ENCODE data around the gene PSMD14. TPM values are rescaled to one million over a fixed set of nuclear protein-coding genes. Genes with fewer than 3 reads are reported as not detected.
"Not testable (repeated sequence)": the region's sequence is repeated elsewhere in the genome, so short reads cannot be mapped to it uniquely, and the experiment has no call there.

The PSMD14 gene
- total RNA-seq, 1 donor from 2014 or later = 39.1 TPM

DNA sequence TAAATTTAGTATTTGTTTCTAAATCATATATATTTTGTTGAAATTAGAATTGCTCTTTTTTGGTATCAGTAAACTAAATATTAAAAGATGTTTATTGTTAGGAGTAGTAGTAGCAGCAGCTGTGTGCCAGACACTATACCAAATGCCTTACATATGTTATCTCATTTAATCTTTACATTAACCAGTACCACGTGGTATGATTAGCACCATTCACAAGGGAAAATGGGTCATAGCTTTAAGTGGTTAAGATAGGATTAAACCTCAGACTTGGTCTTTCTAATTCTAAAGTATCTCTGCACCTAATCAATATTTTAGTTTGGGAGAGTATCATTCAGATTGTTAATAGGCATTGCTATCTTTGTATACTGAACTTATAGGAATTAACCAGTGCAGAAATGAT is 29.0 kb downstream of the PSMD14 start:
- ATAC-seq = no peak

DNA sequence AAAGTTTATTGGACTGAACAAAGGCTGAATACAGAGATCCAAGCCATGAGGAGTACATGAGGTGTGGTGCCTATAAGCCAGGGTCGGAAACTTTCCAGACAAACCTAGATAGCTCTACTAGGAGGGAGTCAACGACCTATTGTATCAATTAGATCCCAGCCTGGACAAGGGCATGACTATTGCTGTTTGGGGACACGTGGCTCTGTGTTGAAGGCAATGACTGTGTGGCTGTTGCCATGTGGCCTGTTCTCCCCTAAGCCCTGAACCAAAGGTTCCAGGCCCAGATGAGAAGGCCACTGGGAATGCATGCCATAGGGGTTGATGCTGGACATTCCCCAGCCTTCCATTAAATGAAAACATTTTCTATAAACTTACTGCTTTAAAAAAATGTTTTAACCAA is 31.3 kb downstream of the PSMD14 start:
- not testable (repeated sequence) for ATAC-seq

DNA sequence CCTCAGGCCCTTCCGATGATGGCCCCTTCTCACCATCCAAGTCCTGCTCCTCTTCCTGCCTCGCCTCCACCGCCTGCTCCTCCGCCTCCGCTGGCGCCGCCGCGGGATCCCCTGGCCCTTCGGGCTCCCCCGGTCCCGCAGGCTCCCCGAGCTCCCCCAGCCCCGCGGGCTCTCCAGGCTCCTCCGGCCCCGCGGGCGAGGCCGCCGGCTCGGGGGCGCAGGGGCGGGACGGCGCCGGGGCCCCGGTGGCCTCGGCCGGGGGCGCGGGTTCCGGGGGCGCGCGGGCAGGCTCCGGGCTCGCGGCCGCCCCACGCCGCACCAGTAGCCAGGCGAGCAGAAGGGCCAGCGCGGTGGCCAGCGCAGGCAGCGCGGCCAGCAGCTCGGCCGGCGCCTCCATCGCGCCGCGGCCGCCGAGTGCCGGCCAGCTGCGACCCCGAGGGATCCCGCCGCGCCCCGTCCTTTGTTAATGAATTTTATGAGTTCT is 32.7 kb downstream of the PSMD14 start:
- ATAC-seq = peak; percentile 35

DNA sequence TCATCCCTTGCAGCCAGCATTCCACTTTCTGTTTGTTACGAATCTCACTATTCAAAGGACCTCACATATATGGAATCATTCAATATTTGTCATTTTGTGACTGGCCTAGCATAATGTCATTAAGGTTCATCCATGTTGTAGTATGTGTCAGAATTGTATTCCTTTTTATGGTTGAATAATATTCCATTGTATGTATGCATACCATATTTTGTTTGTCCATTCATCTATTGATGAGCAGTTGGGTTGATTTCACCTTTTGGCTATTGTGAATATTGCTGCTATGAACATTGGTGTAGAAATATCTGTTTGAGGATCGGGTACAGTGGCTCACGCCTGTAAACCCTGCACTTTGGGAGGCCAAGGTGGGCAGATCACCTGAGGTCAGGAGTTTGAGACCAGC is 35.0 kb downstream of the PSMD14 start:
- no peak for ATAC-seq

DNA sequence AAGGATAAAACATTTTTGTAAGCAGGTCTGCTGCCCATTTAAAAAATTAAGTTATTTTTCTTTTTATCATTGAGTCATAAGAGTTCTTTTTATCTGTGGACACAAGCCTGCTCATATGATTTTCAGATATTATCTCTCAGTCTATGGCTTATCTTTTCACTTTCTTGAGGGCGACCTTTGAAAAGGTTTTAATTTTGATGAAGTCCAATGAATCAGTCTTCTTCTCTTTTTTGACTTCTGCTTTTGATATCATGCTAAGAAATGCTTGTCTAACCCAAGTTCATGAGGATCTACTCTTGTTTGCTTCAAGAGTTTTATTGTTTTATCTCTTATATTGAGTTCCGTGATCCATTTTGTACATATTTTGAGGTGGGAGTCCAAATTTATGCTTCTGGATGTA is 36.5 kb downstream of the PSMD14 start:
- no peak for ATAC-seq

DNA sequence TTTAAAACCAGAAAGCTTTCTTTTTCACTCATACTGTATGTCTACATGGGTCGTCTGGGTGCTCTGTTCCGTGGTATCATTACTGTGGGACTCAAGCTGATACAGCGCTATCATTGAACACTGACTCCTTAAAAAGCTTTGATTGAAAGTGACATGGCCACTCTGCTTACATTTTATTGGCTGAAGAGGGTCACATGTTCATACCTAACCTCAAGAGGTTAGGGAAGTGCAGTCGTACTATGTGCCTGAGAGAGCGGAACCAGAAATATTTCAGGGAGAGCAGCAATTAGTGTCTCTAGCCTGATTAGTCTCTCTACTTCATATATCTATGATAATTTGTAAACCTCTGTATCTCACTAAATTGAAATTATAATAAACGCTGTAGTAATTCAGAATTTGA is 43.5 kb downstream of the PSMD14 start:
- ATAC-seq = no peak

DNA sequence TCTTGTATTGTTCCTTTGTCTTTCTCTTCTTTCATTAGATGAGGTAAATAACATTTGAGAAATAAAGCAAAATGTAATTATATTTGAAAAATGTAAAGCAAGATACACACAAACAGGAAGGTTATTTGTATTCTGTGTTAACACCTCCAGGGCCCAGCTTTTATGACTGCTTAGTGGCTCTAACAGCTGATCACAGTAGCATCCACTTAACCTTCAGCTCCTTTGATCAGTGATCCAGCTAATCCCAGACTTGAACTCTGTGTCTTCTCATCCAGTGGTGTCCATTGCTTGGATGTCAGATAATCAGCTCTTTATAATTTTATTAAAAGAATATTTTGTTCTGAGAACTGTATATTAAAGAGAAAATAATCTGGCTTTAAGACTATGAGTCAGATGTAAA is 44.5 kb downstream of the PSMD14 start:
- no peak for ATAC-seq

DNA sequence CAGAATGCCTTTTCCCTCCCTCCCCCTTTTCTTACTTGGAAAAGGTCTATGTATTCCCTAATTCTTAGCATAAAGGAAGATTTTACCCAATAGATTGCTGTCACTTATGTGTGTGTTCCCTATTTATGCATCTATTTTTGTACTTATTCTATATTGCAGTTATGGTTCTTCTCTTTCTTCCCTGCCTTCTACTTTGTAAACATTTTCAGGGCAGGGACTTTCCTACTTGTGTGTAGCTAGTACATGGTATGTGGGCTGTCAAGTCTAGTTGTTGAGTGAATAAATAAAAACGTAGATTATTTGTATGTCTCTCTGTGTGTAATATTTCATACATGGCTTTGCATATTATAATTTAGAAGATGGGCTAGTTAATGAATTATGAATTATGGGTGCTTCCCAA is 45.3 kb downstream of the PSMD14 start:
- no peak for ATAC-seq

DNA sequence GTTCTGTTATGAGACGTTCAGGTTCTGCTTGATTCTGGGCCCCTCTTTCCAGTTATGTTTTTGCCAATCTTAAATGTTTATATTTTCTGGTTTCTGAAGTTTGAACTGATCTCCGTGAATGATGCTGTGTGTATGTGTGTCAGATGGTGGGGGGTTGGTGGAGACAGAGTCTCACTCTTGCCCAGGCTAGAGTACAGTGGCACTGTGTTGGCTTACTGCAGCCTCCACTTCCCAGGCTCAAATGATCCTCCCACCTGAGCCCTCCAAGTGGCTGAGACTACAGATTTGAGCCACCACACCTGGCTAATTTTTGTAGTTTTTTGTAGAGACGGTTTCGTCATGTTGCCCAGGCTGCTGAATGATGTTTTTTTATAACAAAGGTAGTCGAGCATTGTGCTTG is 45.9 kb downstream of the PSMD14 start:
- ATAC-seq = no peak

DNA sequence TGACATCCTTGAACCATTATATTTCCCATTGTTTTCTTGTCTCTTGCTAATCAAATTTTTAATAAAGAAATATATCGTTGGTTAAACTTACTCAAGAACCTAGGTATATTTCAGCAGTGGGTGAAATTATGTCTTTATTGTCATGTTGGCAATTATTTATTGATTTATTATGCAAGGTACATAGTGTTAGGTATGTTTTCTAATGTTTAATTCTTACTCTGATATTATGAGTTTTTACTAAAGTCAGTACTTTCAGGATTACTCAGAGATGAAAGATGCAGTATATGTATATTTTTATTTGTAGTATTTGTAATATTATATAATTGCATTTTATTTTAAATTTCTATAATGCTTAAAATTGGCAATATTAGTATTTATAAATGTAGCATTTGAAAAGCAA is 46.9 kb downstream of the PSMD14 start:
- ATAC-seq = no peak

DNA sequence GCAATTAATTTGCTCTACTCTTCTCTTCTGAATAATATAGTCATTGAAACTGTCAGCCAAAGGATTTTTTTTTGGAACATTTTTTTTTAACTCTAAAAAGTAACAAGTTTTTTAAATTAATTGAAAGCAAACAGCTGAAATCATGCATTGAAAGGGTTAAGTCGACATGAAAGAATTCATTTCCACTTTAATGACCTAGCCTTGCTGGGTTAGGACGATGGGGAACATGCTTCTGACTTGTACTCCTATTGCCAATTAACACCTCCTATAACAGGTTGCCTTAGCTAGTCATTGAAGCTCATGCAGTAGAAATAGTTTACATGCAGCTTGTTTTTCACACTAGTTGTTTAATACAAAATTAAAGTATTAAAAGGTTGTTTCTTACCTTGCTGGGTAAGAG is 47.8 kb downstream of the PSMD14 start:
- ATAC-seq = no peak

DNA sequence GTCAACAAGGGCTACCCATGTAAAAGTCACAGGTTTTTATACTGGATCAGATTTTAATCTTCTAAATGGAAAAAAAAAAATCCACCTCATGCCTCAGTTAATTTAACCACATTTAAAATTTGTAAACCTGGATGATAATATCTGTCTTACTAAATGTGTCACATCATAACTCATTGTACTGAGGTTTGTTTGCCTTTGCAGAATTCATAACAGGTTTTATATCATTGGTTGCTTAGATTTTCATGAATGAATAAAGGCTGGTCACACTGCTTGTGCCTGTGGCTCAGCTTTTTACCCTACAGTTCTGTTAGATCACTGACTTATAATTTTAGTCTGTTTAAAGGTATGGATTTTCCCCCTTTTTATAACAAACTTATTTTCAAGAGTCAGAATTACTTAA is 48.9 kb downstream of the PSMD14 start:
- no peak for ATAC-seq

DNA sequence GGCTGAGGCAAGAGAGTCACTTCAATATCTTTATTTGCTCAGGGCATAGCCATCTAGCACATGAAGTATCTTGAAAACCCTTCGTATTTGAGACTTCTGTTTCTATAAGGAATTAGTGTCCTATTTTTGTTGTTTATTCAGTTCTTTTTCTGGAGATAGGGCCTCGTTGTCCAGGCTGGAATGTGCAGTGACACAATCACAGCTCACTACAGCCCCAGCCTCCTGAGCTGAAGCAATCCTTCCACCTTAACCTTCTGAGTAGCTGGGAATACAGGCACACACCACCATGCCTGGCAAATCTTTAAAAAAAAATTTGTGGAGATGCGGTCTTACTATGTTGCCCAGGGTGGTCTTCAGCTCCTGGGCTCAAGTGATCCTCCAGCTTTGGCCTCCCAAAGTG is 50.6 kb downstream of the PSMD14 start:
- ATAC-seq = no peak

DNA sequence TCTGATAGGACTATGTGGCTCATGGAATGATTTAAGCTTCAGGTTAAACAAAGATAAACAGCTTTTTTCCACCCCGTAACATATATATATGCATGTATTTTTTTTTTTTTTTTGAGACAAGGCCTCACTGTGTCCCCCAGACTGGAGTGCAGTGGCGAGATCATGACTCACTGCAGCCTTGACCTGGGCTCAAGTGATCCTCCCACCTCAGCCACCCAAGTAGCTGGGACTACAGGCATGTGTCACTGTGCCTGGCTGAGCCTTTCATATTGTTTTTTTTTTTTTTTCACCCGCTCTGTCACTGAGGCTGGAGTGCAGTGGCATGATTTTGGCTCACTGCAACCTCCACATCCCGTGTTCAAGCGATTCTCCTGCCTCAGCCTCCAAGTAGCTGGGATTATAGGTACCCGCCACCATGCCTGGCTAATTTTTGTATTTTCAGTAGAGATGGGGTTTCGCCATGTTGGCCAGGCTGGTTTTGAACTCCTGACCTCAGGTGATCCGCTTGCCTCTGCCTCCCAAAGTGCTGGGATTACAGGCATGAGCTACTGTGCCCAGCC is 52.0 kb downstream of the PSMD14 start:
- ATAC-seq = not testable (repeated sequence)

DNA sequence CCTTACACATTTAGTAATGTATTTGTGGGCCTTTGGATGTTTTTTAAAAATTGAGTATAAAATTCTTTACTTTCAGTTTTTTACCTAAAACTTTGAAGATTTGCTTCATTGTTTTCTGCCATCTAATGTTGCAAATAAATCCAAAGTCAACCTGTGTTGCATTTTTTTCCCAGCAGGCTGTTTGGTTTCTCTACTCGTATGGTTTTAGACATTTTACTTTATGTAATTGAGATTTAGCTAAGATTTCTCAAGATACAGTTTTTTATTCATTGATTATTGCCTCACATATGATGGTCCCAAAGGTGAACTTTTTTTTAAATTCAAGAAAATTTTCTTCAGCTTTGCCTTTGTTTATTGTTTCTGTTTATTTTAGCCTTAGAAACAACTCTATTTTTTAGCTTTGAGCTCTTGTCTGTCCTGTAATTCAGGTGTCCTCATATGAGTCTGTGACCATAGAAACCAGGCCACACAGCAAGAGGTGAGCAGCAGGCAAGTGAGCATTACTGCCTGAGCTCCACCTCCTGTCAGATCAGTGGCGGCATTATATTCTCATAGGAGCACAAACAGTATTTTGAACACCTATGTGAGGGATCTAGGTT is 54.4 kb downstream of the PSMD14 start:
- ATAC-seq = no peak

DNA sequence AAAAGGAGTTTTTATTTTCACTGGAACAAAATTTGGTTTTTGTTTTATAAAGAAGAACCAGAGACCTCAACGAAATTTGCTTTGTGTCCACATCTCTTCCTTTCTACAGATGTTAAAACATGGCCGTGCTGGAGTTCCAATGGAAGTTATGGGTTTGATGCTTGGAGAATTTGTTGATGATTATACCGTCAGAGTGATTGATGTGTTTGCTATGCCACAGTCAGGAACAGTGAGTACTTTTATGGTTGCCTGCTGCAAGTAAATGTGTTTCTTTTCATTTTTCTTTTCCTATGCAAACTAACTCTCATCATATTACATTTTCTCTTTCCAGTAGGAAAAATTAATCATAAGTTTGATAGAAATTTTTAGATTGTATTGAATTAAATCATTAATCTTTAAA is 59.5 kb downstream of the PSMD14 start:
- no peak for ATAC-seq

DNA sequence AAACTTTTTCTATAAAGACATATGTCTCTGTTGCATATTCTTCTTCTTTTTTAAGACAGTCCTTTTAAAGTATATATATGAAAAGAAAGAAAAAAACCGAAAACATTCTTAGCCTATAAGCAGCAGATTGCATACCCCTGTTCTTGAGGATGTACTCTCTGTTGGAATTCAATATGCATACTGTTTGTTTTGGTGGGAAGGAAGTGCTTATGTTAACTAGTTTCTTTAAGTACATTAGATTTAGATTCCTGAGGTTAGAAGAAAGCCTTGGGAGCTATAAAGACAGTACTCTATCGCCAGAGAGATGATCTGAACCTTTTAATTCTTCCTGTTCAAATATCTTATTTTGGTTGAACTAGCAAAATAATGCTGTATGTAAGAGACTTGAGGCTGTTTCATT is 61.1 kb downstream of the PSMD14 start:
- ATAC-seq = no peak

DNA sequence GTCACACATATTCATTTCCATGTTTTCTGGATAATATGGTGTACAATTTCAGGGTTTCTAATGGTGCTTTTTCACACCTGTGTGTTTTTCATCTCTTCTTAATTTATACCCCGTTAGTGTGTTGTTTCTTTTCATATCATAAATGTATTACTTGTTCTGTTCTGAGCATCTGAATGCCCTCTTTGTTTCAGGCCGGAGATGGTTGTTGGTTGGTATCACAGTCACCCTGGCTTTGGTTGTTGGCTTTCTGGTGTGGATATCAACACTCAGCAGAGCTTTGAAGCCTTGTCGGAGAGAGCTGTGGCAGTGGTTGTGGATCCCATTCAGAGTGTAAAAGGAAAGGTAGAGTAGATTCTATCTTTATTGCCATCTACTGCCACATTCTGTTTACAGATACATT is 62.8 kb downstream of the PSMD14 start:
- no peak for ATAC-seq

DNA sequence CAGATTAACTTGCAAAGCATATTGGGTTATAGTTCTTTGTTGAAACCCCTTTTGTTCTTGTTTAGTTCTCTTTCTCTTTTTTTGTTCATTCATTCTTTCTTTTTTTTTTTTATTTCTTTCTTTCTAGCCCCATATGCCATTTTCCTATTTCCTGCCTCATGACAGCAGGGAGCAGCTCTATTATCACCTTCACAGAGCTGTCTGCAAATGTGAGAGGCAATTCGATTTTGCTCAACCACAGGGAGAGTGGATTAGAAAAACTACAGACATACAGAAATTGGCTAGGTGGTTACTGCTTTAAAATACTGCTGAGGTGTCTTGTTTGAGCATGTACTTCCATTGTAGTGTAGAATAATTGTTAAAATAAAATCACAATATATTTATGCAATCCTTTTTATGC is 63.6 kb downstream of the PSMD14 start:
- no peak for ATAC-seq

DNA sequence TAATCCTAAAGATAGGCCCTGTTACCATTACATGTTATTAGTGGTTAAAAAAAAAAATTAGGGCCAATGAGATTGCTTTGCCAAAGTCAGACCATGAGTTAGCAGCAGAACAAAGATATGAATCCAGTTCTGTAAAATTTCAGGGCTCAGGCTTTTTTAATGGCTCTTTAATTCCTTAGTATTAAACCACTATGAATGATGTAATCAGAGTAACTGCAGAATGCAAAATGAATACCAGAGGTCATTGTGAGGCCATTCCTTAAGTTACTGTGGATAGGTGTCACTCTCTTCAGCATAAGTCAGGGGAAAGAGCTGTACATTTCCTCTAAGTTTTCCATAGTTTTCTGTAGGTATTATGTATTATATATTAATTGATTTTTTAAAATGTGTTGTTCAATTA is 65.7 kb downstream of the PSMD14 start:
- ATAC-seq = no peak

DNA sequence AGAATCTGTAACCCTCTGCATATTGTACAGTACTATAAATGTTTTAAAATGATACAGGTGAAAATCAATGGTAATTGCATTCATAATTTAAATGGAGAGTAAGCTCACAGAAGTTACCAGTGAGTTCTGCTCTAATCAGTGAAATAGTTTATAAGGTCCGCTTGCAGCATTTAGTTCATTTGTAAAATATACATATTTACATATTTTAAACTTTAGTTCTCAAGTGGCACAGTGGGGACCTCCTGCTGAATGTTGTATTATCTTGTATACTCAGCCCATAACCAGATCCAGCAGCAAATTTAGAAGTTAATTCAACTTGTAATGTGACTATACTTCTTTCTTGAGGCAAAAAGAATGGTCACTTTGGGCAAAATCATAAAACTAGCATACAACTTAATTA is 66.2 kb downstream of the PSMD14 start:
- ATAC-seq = no peak

DNA sequence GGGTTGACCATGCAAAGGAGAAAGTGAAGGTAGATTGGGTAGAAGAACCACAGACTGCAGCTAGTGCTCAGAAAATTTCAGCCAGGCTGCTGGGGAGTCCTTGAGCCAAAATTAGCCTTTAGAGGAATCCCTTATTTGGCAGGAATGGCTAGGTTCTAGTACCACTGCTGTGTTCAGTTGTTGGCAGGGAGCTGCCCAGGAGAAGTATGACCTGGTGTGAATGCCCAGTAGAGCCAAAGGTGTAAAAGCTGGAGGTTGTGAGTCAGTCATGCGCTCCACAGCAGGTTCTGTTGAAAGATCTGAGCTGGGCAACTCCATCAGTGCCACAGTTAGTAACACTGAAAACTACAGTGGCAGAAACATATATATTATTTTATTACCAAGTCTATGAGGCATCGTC is 71.5 kb downstream of the PSMD14 start:
- no peak for ATAC-seq

DNA sequence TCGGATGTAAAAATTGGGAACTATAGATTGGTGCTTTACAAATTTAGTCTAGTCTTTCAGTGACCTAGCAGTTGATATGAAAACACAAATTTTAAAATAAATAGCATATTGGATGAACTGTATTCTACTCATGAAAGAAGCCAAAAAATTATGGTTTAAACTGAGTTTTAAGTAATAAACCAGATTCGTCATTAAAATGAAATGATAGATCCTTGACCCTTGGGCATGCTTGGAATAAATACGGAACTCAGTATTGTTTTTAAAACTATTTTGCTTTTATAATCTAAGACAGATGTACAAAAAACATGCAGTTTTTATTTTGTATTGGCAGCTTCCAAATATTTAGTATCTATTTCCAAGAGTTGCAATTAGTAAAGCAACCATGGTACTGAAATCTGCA is 73.3 kb downstream of the PSMD14 start:
- no peak for ATAC-seq

DNA sequence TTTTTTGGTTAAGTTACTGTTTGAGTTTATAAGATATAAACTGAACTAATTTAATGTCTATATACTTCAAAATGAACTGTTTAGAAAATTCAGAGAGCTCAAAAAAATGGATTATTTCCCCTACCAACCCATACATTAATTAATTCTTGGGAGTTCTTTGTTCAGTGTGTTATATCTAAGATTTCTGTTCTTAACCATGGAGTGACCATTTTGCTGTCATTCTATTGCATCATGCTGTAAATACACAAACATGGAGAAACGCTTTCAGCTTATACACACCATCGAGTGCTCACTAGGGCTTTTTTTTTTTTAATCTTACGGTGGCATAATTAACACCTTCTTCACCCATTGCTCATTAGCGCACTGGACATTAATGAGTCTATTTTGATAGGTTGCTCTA is 74.5 kb downstream of the PSMD14 start:
- no peak for ATAC-seq

DNA sequence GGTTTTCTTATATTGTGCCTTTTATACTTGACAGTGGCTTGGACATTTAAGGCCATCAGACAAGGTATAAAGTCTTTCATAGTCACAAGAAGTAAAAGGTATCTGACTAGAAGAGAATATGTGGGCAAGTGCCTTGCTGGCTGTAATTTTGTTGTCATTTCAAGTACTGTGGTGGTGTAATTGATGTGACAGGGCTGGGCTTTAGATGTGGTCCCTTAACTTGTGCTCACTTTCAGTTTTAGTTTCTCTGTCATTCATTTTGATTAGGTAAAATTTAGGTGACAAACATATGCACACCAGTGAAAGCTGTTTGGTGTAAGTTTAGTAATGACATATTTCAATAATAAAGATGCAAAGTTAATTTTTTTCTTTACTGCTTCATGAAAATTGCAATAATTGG is 76.6 kb downstream of the PSMD14 start:
- no peak for ATAC-seq
